NCI-H1105 (cell line): ENCODE results near the gene SYP.
"Not testable (repeated sequence)": the region's sequence is repeated elsewhere in the genome, so short reads cannot be mapped to it uniquely, and the experiment has no call there.

Source experiments
- DNase-seq: peaks from one replicate; lab custom pipeline; 2025; lab: John Stamatoyannopoulos, UW

Gene SYP

DNA sequence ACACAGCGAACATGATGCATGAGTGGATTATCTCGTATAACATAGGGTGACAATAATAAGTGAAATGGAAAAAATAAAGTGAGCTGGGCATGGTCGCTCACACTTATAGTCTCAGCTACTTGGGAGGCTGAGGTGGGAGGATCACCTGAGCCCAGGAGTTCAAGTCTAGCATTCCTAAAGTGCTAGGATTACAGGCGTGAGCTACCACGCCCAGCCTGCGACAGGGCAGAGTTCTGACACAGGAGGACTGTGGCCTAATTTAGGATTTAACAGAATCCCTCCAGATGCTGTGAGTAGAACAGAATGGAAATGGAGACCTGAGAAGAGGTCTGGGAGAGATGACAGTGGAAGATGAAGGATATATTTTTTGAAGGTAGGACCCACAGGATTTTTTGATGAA lies 10.4 kb downstream of the SYP start:
- DNase-seq: no peak

DNA sequence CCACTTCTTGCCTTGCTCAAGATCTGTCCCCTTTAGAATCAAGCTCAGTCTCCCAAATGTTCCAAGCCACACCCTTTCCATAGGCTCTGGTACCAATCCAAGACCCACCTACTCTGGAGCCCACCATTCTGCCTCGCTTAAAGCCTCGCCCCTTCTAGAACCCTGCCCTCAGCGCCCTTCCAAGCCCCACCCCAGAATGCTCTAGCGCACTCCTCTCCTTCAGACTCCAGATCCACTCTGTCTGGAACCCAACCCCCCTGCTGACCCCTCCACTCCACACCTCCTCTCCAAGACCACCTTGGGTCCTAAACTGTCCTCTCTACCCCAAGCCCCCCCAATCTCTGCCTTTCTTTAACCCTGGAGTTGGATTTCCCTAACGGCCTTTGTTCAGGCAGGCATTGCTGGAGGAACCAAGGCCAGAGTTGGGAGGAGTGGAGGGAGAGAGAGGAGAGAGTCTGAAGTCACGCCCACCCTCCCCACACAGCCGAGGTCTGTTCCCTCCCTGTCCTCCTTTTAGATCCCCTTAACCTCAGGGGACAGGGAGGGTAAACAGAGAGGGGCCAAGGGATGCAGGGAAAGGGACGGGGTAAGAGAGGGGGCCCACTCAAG lies 11.4 kb downstream of the SYP start:
- no peak for DNase-seq

DNA sequence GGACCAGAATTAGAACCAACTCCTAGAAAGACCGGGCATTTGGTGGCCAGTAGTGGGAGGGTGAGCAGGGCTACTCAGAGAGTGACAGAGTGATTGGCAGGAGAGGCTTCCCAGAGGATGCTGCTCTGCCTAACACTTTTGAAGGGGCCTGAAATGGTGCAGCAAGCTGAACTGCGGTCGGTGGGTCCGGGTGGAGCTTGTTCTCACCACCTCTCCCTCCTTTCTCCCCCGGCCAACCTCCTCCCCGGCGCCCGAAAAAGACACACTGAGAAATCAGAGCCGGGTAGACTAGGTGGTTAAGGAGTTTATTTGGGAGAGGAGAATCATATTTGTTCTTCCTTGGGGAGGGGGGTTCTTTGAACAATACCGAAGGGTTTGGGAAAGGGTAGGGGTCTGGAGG lies 12.5 kb downstream of the SYP start:
- no peak for DNase-seq

DNA sequence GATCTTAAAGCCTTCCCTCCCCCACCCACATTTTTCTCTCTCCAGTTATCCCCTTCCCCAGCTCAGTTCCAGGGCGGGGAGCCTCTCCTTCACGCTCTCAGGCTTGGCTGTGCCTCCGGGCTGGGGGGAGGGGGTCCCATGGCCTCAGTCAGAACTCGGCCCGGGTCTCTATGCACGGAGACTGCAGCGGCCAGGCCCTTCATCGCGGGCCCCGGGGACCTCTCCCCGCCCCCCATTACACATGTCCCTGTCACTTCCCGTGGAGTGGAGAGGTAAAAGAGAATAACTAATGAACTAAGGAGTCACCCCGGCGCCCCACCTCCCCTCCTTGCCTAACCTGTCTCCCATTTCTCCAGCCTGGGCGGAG lies 13.0 kb downstream of the SYP start:
- DNase-seq: no peak

DNA sequence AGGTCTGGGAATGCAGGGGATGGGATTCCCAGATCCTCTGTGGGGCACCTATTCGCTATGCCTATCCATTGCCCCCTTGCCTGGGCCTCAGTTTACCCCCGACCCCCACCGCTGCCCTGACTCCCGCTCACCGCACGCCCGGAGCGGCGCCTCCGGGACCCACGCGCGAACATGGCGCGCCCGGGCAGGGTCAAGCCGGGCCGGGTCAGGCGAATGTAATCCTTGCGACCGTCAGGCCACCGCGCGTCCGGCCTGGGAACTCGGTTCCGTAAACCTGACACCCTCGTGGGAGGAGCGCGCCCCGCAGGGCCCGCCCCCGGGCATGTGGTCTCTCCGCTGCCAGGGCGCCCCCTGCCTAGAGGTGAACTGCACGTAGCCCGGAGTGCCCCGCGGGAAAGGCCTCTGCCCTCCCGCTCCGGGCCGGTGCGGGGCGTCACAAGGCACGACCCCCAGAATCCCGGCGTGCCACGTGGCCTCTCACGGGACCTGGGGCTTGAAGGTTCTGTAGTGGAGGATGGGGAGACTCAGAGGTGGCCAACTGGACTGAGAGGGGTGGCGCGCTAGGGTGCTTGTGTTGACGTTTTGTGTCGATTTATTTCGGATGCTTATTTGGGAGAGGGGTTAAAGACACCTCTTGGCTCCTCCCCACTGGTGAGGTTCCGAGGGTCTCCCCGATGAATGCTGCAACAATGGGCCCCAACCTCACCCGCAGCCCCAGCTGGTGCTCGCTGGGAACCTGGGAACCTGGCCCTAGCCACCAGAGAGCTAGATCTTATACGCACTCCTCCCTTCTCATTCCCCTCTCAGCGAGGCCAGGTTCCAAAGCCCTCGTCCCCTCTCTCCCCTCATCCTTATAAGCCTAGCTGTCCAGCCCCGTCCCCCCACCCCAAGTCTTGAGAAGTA lies 13.6 kb downstream of the SYP start, which contains the start of gene PRICKLE3:
Gene PRICKLE3 (minus strand): TSS at position 249 of the 903 bp plus-strand sequence. CDS start 76 bp downstream, at position 173.
- DNase-seq: no peak

DNA sequence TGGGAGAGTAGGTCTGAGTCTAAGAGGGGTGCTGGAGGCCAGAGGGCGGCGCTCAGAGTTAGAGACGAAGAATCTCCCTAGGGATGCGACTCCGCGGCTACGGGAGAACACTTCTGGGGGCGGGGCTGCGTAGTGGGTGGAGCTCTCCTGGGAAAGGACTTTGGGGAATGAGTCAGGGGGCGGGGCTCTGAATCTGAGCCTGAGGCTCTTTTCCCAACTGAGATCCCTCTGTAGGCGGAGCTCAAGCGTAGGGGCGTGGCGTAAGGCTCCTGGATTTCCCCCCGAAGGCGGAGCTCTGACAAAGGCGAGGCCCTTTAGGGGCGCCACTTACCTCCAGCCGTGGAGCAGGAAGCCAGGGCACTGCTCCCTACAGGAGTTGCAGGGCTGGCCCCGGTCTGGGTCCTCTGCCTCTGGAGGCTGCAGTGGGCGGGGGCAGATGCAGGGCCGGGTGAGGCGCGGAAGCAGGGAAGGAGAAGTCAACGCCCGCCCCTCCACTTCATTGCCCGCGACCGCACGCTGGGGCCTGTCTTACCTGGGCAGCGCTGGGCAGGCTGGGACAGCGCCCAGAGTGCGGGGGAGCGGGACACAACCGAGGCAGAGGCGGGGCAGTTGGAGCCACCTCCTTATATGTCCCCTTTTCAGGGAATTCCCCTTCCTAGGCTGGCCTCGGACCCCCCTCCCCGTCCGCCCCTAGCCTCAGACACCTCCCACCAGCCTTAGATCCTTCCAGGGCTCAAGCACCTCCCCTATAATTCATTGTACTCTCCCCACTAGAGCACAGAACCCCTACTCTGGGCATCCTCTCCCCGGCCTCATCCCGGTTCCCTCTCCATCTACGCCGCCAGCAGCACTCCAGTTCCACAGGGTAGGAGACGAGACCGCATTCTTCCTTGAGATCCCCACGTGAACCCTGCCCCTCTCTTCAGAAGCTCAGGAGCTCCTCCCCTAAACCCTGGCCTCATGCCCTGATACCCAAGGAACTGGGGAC lies 15.4 kb downstream of the SYP start:
- peak; percentile 88 for DNase-seq

DNA sequence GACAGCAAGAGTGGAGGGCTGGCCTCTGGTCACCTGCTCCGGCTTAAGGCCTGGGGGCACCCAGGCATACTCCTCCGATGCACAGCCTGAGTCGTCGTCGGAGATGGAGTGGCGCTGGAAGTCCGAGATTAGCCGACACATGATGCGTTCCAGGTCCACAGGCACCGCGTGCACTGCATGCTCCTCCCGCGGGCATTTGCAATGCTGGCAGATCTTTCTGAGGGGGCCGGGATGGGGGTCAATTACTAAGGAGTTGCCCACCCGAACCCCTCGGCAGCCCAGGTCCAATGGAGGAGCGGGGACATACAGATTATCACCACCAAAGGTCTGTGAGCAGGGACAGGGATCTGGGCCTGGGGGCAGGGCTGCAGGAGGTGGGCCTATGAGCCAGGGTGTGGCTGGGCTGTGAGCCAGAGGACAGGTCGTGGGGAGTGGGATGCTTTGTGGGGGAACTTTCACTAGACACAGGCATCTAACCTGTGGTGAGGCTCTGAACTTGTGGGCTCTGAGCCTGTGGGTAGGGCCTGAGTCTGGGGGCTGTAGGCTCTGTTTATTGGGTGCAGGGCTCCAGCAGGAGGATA lies 16.2 kb downstream of the SYP start:
- no peak for DNase-seq

DNA sequence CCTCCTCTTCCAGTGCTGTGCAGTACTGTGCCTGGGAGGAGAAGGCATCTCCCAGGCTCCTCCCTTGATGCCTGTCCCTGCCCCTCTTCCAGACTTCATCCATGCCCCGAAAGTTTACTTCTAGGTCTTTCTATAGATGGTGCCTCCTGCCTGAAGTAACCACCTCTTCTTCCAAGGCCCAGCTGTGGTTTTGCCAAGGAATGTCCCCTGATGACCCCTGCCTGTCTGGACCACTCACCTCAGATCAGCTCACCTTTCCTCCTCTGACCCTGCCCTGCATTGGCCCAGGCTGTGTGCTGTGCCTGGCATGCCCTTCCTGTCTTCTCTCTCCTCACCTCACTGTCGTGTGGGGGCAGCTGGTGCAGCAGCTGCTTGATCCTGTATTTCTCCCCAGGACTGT lies 20.6 kb downstream of the SYP start:
- no peak for DNase-seq

DNA sequence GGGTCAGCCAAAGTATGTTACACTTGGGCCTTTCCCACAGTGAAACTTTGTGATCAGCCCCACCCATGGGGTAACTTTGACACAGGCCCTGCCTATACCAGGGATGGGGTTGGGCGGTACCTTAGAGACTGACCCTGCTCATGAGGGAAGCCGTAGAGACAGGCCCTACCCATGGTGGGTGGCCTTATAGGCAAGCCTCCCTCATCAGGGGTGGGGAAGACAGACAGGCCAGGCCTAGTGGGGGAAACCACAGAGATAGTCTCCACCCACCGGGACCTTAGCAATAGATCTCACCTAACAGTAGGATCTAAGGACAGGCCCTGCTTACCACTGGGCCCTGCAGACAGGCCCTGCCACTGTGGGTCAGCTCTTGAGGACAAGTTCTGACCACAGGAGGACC lies 21.5 kb downstream of the SYP start:
- no peak for DNase-seq

DNA sequence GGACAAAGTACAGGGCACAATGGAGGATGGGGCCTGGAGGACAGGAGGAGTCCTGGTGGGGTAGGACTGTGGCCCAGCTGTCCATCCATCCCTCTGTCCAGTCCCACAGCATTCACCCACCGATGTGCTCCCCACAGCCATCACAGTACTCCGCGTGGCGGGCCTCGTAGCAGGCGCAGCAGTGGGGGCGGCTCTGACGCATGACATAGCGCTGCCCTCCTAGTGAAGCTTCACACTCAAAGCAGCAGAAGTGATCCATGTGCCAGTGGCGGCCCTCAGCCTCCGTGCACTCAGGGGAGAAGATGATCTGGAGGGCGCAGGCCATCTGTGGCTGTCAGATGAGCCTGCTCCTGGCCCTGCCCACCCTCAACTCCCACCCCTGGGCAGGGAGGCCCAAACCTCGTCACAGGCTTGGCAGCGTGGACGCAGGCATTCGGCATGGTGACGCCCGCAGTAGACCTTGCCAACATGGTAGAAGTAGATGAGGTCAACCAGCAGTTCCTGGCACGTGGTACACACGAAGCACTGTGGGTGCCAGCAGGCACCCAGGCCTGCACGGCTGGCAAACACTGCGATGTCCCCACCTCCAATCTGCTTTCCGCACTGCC lies 22.0 kb downstream of the SYP start:
- no peak for DNase-seq

DNA sequence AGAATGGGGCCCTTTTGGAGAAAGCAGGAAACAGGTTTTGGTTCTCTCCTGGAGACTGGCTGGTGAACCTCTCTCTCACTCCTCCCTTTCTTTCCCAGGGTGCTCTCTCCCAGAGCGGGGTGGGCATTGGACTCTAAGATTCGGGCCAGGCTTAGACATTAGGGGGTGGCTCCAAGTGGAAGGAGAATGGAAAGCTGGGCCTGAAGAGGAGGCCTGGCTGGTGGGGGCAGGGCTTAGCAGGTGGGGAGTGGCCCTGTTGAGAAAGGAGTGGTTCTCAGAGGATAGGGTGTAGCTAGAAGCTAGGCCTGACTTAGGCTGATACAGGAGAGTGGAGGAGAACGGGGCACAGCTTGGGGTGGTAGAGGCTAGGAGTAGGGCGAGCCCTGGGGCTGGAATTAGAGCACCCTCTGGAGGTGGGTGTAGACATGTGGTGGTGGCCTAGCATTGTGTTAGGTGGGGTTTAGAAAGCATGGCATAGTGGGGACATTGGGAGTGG lies 22.6 kb downstream of the SYP start:
- DNase-seq: no peak

DNA sequence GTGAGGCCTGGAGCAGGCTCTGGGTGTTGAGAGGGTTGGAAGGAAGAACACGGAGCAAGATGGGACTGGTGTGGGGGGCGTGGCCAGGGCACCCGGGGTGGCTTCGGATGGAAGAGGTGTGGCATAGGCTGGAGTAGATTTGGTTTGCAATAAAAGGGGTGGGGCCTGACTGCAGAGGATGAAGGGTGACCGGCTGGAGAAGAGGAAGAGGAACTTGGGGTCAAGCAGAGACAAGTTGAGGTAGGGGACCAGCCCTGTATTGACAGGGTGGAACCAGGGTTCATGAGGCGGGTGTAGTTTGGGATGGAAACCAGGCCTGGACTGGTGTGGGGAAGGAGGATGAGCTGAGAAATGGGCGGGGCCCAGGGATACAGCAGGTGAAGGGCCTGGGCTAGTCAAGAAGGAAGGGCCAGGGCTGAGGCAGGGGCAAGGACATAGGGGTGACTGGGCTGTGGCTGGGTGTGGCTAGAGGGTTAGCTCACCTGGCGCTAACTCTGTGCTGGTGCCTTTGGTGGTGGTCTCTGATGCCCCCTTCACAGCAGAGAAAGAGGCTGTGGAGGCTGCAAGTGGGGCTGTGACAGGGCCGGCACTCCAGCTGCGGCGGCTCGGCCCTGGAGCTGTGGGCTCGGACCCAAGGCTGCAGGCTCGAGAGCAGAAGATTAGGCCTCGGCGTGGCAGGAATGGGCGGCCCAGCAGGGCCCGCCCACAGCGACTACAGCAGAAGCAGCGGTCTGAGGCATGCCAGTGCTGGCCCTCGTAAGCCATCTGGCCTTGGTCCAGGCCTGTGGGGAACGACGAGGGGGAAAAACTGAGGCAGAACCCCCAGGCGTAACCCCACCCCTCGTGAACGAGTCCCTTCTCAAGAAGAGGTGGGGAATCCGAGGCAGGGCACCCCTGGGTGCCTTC lies 23.3 kb downstream of the SYP start:
- no peak for DNase-seq

DNA sequence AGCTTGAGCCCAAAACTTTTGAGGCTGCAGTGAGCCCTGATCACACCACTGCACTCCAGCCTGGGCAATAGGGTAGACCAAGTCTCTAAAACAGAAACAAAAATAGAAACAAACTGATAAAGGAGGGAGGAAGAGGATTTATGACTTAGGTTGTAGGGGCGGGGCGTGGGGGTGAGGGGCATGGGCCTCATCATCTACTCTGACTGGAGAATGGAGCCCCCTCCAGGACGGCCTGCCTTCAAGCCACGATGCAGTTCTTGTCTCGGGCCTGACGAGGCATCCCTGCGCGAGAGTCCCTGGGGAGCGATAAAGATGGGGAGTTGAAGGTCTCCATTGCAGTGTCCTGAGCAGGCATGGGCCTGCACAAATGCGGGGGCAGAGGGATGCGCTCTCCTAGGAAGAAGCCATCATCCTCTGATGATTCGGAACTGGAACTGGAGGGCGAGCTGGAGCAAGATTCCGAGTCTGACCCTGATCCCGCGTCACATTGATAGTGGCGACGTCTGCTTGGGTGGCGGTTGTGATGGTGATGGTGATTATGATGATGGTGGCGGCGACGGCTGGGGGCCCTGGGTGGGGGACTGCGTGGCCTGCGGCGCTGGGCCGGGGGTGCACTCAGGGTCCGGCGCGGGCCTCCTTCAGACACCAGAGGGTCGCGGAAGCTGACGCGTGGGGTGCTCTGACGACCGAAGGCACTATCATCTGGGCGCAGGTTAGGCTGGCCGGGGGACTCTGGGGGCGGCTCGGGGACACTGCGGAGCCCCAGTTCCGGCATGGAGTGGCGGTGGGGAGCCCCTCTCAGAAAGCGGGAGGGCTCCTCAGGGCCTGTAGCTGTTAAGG lies 24.3 kb downstream of the SYP start:
- no peak for DNase-seq

DNA sequence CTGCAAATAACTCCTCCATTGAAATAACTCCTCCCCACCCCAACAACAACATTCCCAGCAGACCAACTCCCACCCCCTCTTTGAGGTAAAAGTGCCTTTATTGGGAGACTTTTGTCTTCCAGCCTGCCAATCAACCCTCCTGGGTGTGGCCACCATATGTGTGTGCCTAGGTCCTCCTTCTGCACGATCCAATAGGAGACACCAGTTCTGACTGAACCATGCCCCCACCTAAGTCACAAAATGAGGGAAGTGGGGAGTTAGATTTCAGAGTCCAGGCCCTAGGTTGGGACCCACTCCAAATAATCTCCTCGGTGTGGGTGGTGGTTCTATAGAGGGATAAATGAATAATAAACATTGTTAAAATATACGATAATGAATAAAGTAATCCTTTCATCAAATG lies 25.3 kb downstream of the SYP start:
- no peak for DNase-seq

DNA sequence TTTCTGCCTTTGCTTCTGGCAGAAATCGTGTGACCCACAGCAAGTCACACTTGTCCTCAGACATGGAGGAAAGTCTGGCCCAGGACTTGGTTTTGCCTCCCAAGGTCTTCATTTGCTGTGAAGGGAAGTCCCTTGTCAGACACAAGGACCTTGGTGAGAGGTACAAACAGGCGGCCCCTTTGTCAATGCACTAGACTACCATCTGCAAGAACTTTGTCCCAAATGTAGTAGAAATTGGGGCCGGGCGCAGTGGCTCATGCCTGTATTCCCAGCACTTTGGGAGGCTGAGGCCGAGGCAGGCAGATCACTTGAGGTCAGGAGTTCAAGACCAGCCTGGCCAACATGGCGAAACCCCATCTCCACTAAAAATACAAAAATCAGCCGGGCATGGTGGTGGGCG lies 26.4 kb downstream of the SYP start:
- not testable (repeated sequence) for DNase-seq

DNA sequence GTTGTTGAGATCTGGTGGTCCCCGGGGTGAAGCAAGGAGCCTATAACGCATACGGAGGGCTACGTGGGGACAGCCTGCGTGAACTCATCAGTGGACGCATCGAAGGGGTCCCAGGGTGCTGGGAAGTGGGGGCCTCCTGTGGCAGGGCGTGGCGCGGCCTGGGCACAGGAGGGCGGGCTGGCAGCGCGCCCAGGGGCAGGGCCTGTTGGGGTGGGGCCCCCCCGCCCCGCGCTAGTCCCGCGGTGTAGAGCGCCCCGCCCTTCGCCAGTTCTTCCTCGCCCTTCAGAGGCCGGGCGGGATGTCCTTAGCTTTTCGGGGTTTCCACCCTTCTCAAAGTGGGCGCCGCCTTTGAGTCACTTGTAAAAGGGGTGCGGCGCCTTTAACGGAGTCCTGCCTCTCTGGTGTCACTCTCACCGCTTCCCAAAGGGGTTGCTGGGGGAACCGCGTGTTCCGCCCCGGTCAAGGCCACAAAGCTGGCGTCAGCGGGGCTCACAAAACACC lies 27.7 kb downstream of the SYP start:
- DNase-seq: peak; percentile 38

DNA sequence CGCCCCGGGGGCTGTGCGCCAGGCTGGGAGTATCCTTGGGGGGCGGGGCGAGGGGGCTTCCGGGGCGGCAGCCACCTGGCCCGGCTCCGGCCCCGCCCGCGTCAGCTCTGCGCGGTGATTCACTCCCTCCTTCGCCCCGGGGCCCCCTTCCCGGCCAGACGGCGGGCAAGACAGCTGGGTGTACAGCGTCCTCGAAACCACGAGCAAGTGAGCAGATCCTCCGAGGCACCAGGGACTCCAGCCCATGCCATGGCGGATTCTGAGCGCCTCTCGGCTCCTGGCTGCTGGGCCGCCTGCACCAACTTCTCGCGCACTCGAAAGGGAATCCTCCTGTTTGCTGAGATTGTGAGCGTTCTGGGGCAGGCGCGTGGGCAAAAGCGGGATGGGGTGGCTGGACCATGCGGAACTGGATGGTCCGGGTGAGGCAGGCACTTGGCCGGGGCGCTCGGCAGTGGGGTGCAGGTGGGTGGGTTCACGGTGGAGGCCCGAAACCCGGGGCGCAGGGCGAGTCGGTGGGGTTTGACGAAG lies 28.2 kb downstream of the SYP start, which contains the start of gene PLP2:
Gene PLP2 (plus strand): TSS at position 147 of the 528 bp plus-strand sequence. CDS start 103 bp downstream, at position 250.
- no peak for DNase-seq

DNA sequence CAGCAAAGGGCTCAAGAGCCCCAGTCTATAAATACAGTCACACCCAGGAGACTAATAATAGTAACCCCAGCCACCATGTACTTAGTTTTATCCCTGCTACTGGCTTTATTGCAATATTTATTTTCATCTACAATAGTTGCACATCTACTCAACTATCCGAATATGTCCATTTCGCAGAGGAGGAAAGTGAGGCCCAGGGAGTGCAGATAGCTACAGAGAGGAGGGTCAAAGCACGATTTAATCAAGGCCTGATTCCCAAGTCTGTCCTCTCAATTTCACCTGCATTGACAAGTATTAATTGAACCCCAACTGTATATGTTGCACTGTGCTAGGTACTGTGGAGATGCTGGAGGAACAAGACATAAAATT lies 32.3 kb downstream of the SYP start:
- DNase-seq: no peak
